ENCODE results near the gene IL11.
"Not testable (repeated sequence)": the region's sequence is repeated elsewhere in the genome, so short reads cannot be mapped to it uniquely, and the experiment has no call there.

The IL11 gene

DNA sequence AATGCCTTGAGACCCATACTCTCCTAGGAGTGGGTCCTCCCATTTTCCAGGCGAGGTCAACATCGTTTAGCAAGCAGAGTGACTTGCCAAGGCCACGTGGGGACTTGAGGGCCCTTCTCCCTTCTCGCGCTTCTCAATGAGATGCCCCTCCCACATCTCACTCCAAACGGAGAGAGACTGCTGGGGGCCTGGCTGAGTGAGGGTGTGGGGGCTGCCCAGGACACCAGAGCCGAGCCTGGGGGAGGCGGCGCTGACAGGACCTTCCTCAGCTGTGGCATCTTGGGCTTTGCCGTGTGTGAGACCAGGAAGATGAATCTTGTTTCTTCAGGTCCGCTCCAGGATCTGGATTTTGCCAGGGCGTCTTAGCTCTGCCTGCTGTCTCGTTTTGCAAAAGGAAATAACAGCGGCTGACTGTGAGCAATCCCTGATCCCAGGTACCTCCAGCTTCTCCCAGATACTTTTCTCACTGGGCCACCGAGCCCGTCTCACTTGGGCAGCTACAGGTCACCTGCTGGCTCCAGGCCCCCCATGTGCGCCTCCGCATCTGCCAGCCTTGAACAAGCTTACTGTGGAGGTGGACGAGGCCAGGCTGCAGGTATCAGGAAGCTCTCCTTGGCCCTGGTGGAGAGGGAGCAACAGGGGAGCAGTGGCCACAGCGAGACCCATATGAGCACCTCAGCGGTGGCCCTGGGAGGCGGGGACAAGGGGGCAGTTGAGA, 21.8 kb downstream of the IL11 start:
- DNase-seq: no peak

DNA sequence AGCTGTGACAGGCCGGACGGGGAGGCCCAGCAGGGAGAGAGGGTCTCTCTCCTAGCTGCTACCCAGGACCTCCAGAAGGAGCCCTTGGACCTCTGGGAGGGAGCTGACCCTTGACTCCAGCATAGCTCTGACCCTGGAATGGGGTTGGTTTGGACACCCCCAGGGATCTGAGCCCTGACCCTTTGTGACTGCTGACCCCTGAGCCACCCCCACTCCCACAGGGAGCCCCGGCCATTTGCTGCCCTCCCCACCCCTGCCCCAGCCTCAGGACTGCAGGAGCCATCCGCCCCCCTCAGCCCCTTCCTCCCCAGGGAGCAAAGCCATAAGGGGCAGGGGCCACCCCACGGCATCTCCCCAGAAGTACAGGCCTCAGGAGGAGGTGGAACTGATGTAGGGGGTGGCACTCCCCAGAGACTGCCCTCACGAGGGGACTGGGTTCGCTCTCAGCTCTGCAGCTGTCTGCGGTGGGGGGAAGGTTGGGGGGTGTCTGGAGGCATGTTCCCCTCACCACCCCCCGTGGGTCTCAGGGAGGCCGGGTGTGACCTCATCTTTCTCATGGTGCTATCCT, 22.7 kb downstream of the IL11 start:
- DNase-seq: no peak

DNA sequence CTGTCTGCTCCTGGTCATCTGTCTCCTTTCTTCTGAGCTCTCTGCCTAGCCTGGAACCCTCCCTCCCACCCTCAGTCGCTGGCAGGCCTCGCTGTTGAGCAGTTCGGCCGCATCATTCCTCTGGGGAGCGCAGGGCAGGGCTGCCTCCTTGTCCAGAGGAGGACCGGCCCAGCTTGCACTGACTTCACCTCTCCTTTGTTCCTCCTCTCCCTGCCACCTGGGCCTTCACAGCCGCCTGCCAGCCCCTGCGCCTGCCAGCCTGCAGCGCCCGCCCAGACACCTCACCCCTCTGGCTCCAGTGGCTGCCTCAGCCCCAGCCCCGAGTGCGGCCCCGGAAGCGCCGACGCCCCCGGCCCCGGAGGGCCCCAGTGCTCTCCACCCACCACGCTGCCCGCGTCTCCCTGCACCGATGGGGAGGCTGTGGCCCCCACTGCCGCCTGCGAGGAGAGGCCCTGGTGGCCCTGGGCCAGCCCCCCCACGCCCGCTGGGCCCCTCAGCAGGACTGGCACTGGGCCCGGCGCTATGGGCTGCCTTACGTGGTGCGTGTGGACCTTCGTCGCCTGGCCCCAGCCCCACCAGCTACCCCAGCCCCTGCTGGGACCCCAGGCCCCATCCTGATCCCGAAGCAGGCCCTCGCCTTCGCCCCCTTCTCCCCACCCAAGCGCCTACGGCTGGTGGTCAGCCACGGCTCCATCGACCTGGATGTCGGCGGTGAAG, 23.4 kb downstream of the IL11 start:
- no peak for DNase-seq

DNA sequence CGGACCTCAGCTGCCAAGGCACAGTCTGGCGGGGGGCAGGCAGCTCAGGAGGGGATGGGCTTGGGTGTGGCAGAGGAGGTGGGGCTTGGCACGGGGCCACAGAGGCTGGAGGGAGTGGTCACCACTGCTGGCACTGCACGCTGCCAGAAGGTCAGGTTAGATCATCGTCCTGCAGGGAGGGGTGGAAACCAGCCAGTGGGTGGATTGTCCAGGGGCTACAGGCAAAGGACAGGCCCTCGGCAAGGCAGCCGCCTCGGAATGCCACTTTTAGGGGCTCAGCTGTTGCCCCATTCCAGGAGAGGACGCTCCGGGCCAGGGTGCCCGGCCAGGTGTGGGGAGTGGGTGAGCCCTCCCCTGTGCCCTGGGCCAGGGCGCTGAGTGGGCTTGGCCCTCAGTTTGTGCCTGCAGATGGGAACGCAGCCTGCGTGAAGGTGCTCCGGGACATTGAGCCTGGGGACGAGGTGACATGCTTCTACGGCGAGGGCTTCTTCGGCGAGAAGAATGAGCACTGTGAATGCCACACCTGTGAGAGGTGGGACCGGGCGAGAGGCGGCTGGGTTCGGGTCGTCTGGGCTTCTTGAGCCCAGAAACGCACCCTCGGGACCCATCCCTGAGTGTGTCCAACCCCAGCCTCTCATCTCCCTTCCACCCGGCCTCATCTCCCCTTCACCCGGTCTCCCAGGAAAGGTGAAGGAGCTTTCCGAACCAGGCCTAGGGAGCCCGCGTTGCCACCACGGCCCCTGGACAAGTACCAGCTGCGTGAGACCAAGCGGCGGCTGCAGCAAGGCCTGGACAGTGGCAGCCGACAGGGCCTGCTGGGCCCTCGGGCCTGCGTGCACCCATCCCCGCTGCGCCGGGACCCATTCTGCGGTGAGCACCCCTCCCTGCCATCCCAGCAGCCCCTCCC, 24.2 kb downstream of the IL11 start:
- DNase-seq: no peak

DNA sequence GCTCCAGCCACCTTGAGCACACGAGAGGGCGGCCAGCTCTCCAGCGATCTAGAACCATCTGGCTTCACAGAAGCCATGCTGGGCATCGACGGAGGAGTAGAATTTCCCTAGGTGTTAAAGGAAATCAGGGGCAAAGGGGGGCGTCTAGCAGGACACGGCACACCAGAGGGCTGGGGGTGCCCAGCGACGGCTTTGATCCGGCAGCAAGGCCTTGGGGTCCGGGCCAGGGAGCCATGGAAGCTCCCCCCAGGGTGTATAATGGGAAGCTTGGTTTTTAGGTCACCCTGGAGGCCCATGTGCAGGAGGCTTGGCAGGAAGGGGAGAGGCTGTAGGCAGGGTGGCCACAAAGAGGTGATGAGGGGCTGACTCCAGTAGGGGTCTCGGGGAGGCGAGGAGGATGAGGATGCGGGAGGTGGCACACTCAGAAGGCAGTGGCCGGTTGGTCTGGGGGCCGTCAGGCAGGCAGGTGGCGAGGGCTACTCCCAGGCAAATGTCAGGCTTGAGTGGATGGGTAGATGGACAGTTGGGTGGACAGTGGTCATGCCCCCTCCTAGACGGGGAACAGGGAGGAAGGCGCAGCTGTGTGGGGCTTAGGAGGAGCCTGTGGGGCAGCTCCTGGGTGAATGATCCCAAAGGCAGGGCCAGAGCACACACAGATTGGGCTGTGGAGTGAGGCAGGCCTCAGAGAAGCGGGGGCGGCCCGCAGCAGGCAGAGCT, 25.0 kb downstream of the IL11 start:
- no peak for DNase-seq

DNA sequence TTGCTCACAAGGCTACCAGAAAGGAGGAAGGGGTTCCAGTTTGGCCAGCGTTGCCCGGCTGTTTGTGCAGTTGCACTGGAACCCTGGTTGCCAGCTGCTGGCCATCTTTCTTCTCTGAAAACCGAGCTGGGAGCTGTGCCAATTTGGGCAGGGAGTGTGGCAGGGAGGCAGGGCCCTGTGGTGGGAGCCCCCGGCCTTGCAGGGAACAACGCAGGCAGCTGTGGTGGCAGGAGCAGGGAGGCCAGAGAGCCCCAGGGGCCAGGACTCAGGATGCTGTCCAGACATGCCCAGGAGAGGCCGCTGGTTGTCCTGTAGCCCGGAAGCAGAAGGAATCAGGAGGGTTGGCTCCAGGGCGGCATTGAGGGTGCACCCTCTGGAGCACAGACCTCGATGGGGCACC, 25.8 kb downstream of the IL11 start:
- DNase-seq: no peak

DNA sequence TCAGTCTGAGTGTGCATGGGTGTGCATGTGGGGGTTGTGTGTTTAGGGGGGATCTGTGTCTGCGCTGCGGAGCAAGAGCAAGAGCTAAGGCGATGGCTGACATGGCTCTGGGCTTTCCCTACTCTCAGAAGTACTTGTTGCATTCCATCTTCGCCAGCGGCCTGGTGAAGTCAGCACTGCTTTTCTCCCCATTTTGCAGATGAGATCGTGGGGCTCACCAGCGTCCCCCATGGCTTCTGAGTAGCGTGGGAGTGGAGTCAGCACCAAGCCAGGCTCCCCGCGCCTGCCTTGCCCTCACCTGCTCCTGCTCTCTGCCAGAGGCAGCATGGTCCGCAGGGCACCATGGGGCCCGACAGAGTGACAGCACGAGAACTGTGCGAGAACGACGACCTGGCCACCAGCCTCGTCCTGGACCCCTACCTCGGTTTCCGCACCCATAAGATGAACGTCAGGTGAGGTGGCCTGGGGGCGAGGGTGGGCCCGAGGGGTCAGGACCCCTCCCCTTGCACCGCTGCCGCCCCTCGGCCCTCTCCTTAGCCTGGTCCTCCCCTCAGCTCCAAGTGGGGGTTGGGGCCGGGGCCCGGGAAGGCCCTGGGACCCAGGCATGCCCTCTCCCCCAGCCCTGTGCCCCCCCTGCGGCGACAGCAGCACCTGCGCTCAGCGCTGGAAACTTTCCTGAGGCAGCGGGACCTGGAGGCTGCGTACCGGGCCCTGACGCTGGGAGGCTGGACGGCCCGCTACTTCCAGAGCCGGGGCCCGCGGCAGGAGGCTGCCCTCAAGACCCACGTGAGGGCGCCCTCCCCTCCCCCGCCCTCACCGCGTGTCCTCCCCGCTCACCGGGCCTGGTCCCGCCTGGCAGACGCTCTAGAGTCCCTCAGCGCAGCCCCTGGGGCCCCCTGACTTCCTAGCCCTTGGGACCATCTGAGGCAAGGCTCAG, 28.4 kb downstream of the IL11 start:
- DNase-seq: no peak

DNA sequence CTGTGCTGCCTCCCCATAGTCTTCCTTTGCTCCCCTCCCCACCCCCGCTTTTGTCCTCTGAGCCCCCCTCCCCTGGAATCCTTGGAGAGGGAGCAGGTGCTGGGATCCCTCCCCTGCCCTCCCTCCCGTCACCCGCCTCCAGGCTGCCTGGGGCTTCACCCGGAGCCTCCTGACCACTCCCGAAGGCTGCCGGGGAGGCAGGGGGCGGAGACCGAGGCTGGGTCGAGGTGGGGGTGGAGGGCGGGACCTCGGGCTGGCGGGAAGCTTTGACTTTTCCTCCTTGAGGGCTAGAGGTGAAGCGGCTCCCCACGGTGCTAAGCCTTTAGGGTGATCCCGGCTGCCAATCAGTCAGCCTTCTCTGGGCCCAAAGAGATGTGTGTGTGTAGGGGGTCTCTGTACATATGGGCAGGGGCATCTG, 29.1 kb downstream of the IL11 start:
- peak; percentile 57 for DNase-seq

DNA sequence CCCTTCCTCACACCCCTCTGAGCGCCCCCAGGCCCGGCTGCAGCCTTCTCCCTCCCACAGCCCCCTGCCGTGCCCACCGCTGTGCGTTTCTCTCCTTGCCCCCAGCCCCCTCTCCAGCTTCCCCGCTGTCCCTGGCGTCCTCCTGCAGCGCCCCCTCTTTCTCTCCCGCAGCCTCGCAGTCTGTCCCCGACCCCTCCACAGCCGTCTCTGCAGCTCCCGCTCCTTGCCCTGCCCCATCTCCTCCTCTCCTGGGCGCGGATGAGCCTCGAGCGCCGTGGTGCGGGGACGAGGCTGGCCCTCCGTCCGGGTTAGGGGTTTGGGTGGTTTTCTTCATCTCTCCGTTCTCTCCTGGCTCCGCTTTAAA, 29.5 kb downstream of the IL11 start:
- no peak for DNase-seq

DNA sequence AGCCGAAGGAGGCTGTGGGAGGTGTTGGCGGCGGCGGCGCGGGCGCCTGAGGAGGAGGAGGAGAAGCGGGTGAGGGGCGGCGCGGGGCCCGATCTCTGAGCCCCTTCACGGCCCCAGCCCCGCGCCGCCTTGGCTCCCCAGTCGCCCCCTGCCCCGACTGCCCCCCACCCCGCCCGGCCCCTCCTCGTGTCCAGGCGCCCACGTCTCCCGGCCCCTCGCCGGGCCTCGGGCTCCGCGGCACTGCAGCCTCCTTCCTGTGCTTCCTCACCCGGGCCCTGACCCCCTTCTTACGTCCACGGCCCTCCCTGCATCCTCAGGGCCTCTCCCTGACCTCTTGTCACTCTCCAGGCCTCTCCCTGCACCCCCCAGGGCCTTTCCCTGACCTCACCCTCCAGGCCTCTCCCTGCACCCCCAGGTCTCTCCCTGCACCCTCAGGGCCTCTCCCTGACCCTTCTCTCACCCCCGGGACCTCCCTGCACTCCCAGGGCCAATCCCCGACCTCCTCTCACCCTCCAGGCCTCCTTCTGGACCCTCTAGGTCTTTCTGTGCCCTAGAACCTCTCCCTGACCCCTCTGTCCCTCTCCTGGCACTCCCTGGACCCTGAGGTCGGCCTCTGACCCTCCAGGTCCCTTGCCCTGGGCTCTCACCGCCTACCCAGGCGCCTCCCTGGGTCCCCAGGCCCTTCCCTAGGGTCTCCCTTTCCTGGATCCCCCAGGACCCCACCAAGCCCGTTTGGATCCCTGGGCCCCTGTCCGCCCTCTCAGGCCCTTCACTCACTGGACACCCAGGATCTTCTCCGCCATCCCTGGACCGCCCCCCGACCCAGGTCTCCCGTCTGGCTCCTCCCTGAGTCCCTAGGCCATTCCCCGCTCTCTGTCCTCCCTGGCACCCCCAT, 30.1 kb downstream of the IL11 start:
- peak; percentile 55 for DNase-seq

DNA sequence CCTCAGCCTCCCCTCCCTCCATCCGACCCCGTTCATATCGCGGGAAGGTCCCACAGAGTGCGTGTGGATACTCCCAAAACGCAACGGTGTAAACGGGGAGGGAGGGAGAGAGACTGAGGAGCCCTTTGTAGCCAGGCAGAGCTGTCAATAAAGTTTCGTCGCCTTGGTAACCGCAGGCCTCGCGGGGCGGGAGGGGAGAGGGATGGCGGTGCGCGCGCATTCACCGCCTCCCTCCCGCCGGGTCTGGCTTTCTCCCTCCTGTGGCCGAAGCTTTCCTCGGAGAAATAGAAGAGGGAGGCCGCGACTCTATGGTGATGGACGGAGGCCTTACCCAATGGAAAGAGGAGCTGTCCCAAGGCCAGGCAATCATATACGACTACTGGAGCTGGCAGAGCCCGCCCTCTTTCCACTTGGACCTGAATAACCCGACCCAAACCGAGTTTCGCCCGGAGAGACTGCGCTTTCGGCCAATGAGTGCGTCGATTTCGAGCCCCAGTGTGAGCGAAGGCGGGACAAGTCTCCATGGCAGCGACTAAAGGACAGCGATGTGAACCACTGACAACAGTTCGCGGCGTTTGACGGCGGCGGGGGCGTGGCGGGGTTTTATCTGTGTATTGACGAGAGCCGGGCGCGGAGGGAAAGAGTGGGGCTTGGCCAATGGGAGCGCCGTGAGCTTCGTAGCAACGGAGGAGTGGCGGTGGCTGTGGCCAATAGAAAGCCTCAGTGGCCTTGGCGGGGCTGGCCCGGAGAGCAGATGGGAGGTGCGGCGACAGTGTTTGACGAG, 31.0 kb downstream of the IL11 start, which contains the start of gene KMT5C:
Gene KMT5C, plus strand, starts transcription at position 772 of the 784 bp plus-strand sequence. CDS start 2,061 bp downstream, outside the sequence.
- DNase-seq: peak; percentile 100

DNA sequence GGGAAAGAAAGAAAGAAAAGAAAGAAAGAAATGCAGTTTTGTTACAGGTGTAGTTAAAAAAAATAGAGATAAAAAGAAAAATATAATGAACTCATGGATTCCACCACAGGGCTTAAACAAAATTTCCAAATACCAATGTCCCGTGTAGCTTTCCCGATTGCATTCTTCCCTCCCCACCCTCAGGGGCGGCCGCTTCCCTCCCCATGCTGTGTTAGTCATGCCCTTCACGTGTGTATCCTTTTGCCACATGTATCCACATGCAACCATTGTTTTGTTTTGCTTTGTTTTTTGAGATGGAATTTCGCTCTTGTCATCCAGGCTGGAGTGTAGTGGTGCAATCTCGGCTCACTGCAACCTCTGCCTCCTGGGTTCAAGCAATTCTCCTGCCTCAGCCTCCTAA, 34.2 kb downstream of the IL11 start:
- DNase-seq: no peak

DNA sequence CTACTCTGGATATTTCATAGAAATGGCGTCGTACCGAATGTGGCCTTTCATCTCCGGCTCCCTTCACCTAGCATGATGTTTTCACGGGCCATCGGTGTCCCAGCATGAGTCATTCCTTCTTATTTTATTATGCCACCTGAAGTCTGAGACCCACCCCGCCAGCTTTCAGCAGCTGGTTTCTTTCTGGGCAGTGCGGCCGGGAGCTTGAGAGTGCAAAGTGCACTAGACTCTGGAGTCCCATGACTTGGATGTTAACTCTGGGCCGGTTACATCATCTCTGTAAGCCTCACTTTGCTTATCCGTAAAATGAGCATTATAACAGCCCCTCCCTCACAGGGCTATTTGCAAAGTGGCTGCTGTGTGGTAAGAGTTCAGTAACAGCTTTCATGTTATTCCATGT, 36.4 kb downstream of the IL11 start:
- no peak for DNase-seq

DNA sequence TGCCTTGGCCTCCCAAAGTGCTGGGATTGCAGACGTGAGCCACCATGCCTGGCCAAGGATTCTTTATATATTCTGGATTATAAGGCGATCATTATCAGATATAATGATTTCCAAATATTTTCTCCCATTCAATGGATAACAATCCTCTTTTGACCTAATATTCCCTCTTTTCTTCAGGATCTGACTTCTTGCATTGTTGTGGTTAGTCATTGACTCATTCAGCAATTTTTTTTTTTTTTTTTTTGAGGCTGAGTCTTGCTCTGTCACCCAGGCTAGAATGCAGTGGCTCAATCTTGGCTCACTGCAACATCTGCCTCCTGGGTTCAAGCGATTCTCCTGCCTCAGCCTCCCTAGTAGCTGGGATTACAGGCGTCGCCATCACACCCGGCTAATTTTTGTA, 40.5 kb downstream of the IL11 start:
- not testable (repeated sequence) for DNase-seq

DNA sequence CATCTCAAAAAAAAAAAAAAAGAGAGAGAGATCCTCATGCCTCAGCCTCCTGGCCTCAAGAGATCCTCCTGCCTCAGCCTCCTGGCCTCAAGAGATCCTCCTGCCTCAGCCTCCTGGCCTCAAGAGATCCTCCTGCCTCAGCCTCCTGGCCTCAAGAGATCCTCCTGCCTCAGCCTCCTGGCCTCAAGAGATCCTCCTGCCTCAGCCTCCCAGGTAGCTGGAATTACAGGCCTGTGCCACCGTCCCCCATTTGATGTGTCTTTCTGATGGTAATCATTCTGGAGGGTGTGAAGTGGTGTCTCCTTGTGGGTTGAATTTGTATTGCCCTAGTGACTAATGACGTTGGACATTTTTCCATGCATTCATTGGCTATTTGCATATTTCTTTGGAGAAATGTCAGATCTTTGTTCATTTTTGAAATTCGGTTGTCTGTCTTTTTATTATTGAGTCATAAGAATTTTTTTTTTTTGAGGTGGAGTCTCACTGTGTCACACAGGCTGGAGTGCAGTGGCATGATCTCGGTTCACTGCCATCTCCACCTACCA, 41.4 kb downstream of the IL11 start:
- DNase-seq: not testable (repeated sequence)

DNA sequence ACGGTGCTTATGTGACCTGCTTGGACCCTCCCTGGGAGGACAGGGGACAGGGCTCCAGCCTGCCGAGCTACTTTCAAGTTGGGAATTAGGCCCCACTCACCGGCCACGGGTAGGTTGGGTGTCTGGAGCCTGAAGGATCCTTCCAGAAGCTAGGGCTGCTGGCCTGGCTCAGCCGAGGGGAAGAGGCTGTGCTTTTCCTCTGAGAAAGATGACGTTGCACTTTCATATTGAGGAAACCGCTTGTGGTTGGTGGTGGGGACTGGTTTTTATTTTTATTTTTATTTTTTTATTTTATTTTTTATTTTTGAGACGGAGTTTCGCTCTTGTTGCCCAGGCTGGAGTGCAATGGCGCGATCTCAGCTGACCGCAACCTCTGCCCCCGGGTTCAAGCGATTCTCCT, 45.1 kb downstream of the IL11 start, which contains the start of gene TMEM150B:
Gene TMEM150B, minus strand, starts transcription at position 170 of the 400 bp plus-strand sequence. CDS start 4,305 bp downstream, outside the sequence.
- no peak for DNase-seq

DNA sequence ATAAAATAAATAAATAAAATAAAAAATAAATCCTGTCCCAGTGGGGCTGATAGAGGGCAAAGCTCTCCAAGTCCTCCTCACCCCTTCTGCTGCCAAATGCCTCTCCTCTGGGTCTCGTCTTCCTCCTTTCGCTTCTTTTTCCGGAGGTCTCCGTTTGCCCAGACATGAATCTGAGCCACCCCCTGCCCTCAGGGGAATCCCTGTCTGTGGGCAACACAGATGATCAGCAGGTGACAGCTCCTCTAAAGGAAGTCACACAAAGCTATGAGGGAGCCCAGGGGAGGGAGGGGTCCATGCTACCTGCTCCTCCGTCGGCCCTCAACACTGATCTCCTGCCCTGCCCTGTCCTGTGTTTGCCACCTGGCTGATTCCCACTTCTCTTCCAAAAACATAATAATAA, 45.6 kb downstream of the IL11 start:
- DNase-seq: no peak

DNA sequence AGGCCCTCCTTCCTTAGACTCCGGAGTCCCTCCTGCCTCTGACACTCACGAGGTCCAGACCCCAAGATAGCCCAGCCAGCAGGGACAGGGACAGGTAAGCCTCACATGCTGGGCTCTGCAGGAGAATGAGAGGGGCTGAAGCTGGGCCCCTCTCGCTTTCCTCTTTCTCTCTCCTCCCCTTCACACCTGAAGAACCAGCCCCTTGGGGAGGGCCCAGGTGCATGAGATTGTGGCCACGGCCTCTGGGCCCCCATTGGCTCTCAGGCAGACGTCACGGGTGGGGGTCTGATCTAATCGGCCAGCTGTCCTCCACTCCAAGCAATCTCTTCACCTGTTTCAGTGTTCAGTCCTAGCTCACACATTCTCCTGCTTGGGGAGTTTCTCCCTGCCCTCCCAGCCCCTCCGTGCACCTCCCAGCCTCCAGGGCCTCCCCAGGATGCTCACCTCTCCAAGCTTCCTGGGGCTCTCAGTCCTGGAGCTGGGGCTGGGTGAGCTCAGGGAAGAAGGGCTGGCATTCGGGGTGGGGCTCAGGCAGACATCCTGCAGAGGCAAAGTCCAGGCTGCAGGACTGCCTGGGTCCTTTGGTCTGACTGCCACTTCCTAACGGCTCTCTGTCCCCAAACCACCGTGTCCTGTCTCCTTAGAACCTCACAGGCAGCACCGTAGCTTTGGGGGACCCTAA, 47.9 kb downstream of the IL11 start:
- no peak for DNase-seq
